ENCODE data around the gene GJA9. TPM values are rescaled to one million over a fixed set of nuclear protein-coding genes. Genes with fewer than 3 reads are reported as not detected.

The GJA9 gene
- total RNA-seq, 4 donors from 2014 or later = not detected

- TF ChIP-seq POLR2A (IDR thresholded peaks at IDR 0.05; ENCODE audit: low read depth) (no peak), POLR2AphosphoS5 (IDR thresholded peaks at IDR 0.05) (no peak), CTCF (IDR thresholded peaks at IDR 0.05) (no peak), EP300 (IDR thresholded peaks at IDR 0.05) (no peak)
- intact Hi-C loops (cut with DNase I) = no loop called here
- H3K27me3 ChIP-seq = peaks cover 0 to 15% (median 2%) of the 10 kb centered on the region in 4 donors
- H3K36me3 ChIP-seq = no peaks in the 10 kb centered on the region
- no peaks in the 10 kb centered on the region for H3K9me3 ChIP-seq
- H3K27ac ChIP-seq (replicated peaks in 1 of 4) = no peak overlapping the region
- no peak for DNase-seq (ENCODE audit: extremely low spot score)
- H3K4me3 ChIP-seq = no peak overlapping the region
- WGBS = 68% methylated on average over 2 of the region's 2 CpGs
- H3K4me1 ChIP-seq = peaks cover 0 to 15% (median 9%) of the 10 kb centered on the region in 4 donors
Observed at GRCh38 chr1:38827318-38827717, 54.1 kb downstream of the GJA9 start.

- no peaks in the 10 kb centered on the region for H3K9me3 ChIP-seq
- no peak overlapping the region for H3K27ac ChIP-seq (replicated peaks in 1 of 4)
- peaks cover 0 to 20% (median 2%) of the 10 kb centered on the region in 4 donors for H3K27me3 ChIP-seq
- intact Hi-C loops (cut with DNase I) = no loop called here
- no peak for DNase-seq (ENCODE audit: extremely low spot score)
- no peaks in the 10 kb centered on the region for H3K36me3 ChIP-seq
- TF ChIP-seq POLR2AphosphoS5 (IDR thresholded peaks at IDR 0.05) = no peak
- no peak for TF ChIP-seq POLR2A (IDR thresholded peaks at IDR 0.05; ENCODE audit: low read depth)
- TF ChIP-seq CTCF (IDR thresholded peaks at IDR 0.05) = no peak
- no peak for TF ChIP-seq EP300 (IDR thresholded peaks at IDR 0.05)
- no peak overlapping the region for H3K4me3 ChIP-seq
- H3K4me1 ChIP-seq = peaks cover 0 to 15% (median 9%) of the 10 kb centered on the region in 4 donors
Observed at GRCh38 chr1:38826886-38827285, 54.5 kb downstream of the GJA9 start.

- intact Hi-C loops (cut with DNase I) = no loop called here
- TF ChIP-seq POLR2AphosphoS5 (IDR thresholded peaks at IDR 0.05) (no peak), EP300 (IDR thresholded peaks at IDR 0.05) (no peak), POLR2A (IDR thresholded peaks at IDR 0.05; ENCODE audit: low read depth) (no peak), CTCF (IDR thresholded peaks at IDR 0.05) (no peak)
- H3K27ac ChIP-seq (replicated peaks in 1 of 4) = no peak overlapping the region
- no peaks in the 10 kb centered on the region for H3K9me3 ChIP-seq
- H3K27me3 ChIP-seq = peaks cover 0 to 20% (median 2%) of the 10 kb centered on the region in 4 donors
- WGBS = 72% methylated on average over 3 of the region's 3 CpGs
- no peaks in the 10 kb centered on the region for H3K36me3 ChIP-seq
- no peak for DNase-seq (ENCODE audit: extremely low spot score)
- H3K4me3 ChIP-seq = no peak overlapping the region
- peaks cover 0 to 15% (median 9%) of the 10 kb centered on the region in 4 donors for H3K4me1 ChIP-seq
Observed at GRCh38 chr1:38826262-38826661, 55.1 kb downstream of the GJA9 start.

Small RNA genes within 50 kb of the gene (small RNA-seq; reads per million reads assigned to genes)
- gene GJA9-MYCBP (0 reads per million in 3 donors), gene RNU6-605P (0 reads per million in 3 donors)

Other genes with a start within 250 kb of the GJA9 start
- 10 to 100 TPM; 18.3 to 26.3 (median 22.4) TPM for gene RRAGC, start 21.8 kb downstream of the GJA9 start, total RNA-seq
- 10 to 100 TPM; 17.4 to 22.5 (median 21.2) TPM for gene MYCBP, start 8.2 kb downstream of the GJA9 start, total RNA-seq
- gene RHBDL2, start 60.2 kb upstream of the GJA9 start, total RNA-seq = not detected
- gene AKIRIN1, start 109.7 kb upstream of the GJA9 start, total RNA-seq = 10 to 100 TPM; 59.0 to 93.1 (median 69.2) TPM
- gene NDUFS5, start 144.8 kb upstream of the GJA9 start, total RNA-seq = 100 to 1,000 TPM; 274 to 655 (median 373) TPM

All from esophagus muscularis mucosa (tissue), 4 donors.